ENCODE data around the gene MRPL22.
"Not testable (repeated sequence)": the region's sequence is repeated elsewhere in the genome, so short reads cannot be mapped to it uniquely, and the experiment has no call there.

GRCh38 chr5:155002722-155003121, 61.8 kb downstream of the MRPL22 start:
- TF ChIP-seq POLR2A (IDR thresholded peaks at IDR 0.05; ENCODE audit: low read length); GATA1 (IDR thresholded peaks at IDR 0.05; ENCODE audit: low read depth, low read length): not testable (repeated sequence)

Measured in erythroblast (primary cell).